HEK293 (cell line): ENCODE results near the gene TSHR.

ENCODE experiments used
- CTCF ChIA-PET: fragments of 350-600 bp; formaldehyde crosslinking; extraction: SDS; loops from one replicate; lab custom pipeline; 2021; ENCODE audit warnings: antibody characterized with exemption; lab: Yijun Ruan, JAX
- POLR2A ChIA-PET: fragments of 300-600 bp; formaldehyde crosslinking; extraction: SDS; loops from one replicate; lab custom pipeline; 2020; ENCODE audit warnings: antibody characterized with exemption, inconsistent platforms; lab: Yijun Ruan, JAX
- H3K27ac ChIP-seq: fragments of 200-500 bp; sonication (Bioruptor generic); 2 replicates; pipeline ENCODE4 v1.5.1; 2014; ENCODE audit warnings: low read depth, low read length, control low read depth, inconsistent platforms; ENCODE audit errors: extremely low read depth
- H3K36me3 ChIP-seq, 2 experiments: fragments of 200-500 bp in 1 of 2; sonication (Bioruptor generic) in 1 of 2; 1 replicate in 1 of 2; 2 replicates in 1 of 2; pipeline ENCODE4 v1.5.1; 2014 to 2017; ENCODE audit warnings: inconsistent platforms in 2 of 2, low read length in 2 of 2; ENCODE audit not compliant: control insufficient read depth in 2 of 2, insufficient read depth in 1 of 2
- H3K4me1 ChIP-seq: fragments of 200-500 bp; sonication (Bioruptor generic); 2 replicates; pipeline ENCODE4 v1.5.1; 2014; ENCODE audit warnings: mild to moderate bottlenecking, low read length, inconsistent platforms; ENCODE audit not compliant: control insufficient read depth, insufficient read depth
- H3K4me3 ChIP-seq: 2 replicates; pipeline ENCODE4 v1.5.1; 2011; ENCODE audit warnings: low read depth, mild to moderate bottlenecking, control low read depth, low read length, moderate library complexity
- H3K9me3 ChIP-seq: fragments of 200-500 bp; sonication (Bioruptor generic); 2 replicates; pipeline ENCODE4 v1.5.1; 2014; ENCODE audit warnings: low read depth, low read length, inconsistent platforms; ENCODE audit not compliant: control insufficient read depth, insufficient read depth
- KLF9 ChIP-seq: fragments of 450-650 bp; formaldehyde crosslinking; IDR thresholded peaks from 2 replicates; pipeline ENCODE4 v1.5.1; 2016; ENCODE audit warnings: missing biosample characterization, missing genetic modification characterization, low read depth
- PRDM1 ChIP-seq: fragments of 450-650 bp; formaldehyde crosslinking; IDR thresholded peaks from 2 replicates; pipeline ENCODE4; 2016; ENCODE audit warnings: missing biosample characterization, missing genetic modification characterization
- REPIN1 ChIP-seq: fragments of 450-650 bp; formaldehyde crosslinking; IDR thresholded peaks from 2 replicates; pipeline ENCODE4 v1.5.1; 2017; ENCODE audit warnings: missing biosample characterization, missing genetic modification characterization, low read depth
- ZBTB10 ChIP-seq: fragments of 450-650 bp; formaldehyde crosslinking; IDR thresholded peaks from 2 replicates; pipeline ENCODE4 v1.5.1; 2016; ENCODE audit warnings: missing biosample characterization, missing genetic modification characterization
- ZFHX2 ChIP-seq: fragments of 450-650 bp; formaldehyde crosslinking; conservative IDR thresholded peaks from 2 replicates; pipeline ENCODE4 v1.5.1; 2016; ENCODE audit warnings: missing biosample characterization, missing genetic modification characterization
- ZNF214 ChIP-seq: fragments of 450-650 bp; formaldehyde crosslinking; IDR thresholded peaks from 2 replicates; pipeline ENCODE4 v1.5.1; 2017; ENCODE audit warnings: missing biosample characterization, mild to moderate bottlenecking, missing genetic modification characterization, borderline replicate concordance
- ZNF292 ChIP-seq: fragments of 450-650 bp; formaldehyde crosslinking; IDR thresholded peaks from 2 replicates; pipeline ENCODE4 v1.5.1; 2016; ENCODE audit warnings: low read depth, missing biosample characterization, missing genetic modification characterization, borderline replicate concordance
- ZNF341 ChIP-seq: fragments of 450-650 bp; formaldehyde crosslinking; IDR thresholded peaks from 2 replicates; pipeline ENCODE4; 2016; ENCODE audit warnings: low read depth, missing biosample characterization, missing genetic modification characterization
- ZNF404 ChIP-seq: fragments of 450-650 bp; formaldehyde crosslinking; IDR thresholded peaks from 2 replicates; pipeline ENCODE4 v1.5.1; 2017; ENCODE audit warnings: missing biosample characterization, missing genetic modification characterization
- ZNF549 ChIP-seq: fragments of 450-650 bp; IDR thresholded peaks from 2 replicates; pipeline ENCODE4 v1.5.1; 2018; ENCODE audit warnings: missing biosample characterization, missing genetic modification characterization, mild to moderate bottlenecking, inconsistent platforms, moderate library complexity
- ZNF558 ChIP-seq: fragments of 450-650 bp; formaldehyde crosslinking; IDR thresholded peaks from 2 replicates; pipeline ENCODE4 v1.5.1; 2016; ENCODE audit warnings: missing biosample characterization, missing genetic modification characterization
- ZNF610 ChIP-seq: fragments of 450-650 bp; formaldehyde crosslinking; IDR thresholded peaks from 2 replicates; pipeline ENCODE4 v1.5.1; 2016; ENCODE audit warnings: missing biosample characterization, missing genetic modification characterization, borderline replicate concordance
- ZNF692 ChIP-seq: fragments of 450-650 bp; formaldehyde crosslinking; IDR thresholded peaks from 2 replicates; pipeline ENCODE4 v1.5.1; 2016; ENCODE audit warnings: missing biosample characterization, missing genetic modification characterization
- ZNF707 ChIP-seq: fragments of 450-650 bp; formaldehyde crosslinking; IDR thresholded peaks from 2 replicates; pipeline ENCODE4 v1.5.1; 2016; ENCODE audit warnings: missing biosample characterization, missing genetic modification characterization
- ZNF791 ChIP-seq: fragments of 450-650 bp; formaldehyde crosslinking; IDR thresholded peaks from 2 replicates; pipeline ENCODE4 v1.5.1; 2016; ENCODE audit warnings: missing biosample characterization, missing genetic modification characterization
- ZNF792 ChIP-seq: fragments of 450-650 bp; formaldehyde crosslinking; IDR thresholded peaks from 2 replicates; pipeline ENCODE4 v1.5.1; 2016; ENCODE audit warnings: missing biosample characterization, missing genetic modification characterization
- ZNF843 ChIP-seq: fragments of 450-650 bp; formaldehyde crosslinking; IDR thresholded peaks from 2 replicates; pipeline ENCODE4 v1.5.1; 2016; ENCODE audit warnings: missing biosample characterization, missing genetic modification characterization
- TF ChIP-seq, protein P1 (sequence below): fragments of 450-650 bp; formaldehyde crosslinking; IDR thresholded peaks from 2 replicates; pipeline ENCODE4 v1.5.1; 2017; ENCODE audit warnings: missing biosample characterization, missing genetic modification characterization
- TF ChIP-seq, protein P2 (sequence below): fragments of 450-650 bp; formaldehyde crosslinking; IDR thresholded peaks from 2 replicates; pipeline ENCODE4 v1.5.1; 2016; ENCODE audit warnings: missing biosample characterization, missing genetic modification characterization
- TF ChIP-seq, protein P3 (sequence below): fragments of 450-650 bp; formaldehyde crosslinking; IDR thresholded peaks from 2 replicates; pipeline ENCODE4 v1.5.1; 2017; ENCODE audit warnings: missing biosample characterization, missing genetic modification characterization
- TF ChIP-seq, protein P4 (sequence below): sonication (generic); formaldehyde crosslinking; IDR thresholded peaks from 2 replicates; pipeline ENCODE4 v1.8.1; 2022; ENCODE audit warnings: mild to moderate bottlenecking, moderate library complexity, missing genetic modification reagents
- TF ChIP-seq, protein P5 (sequence below): fragments of 450-650 bp; formaldehyde crosslinking; IDR thresholded peaks from 2 replicates; pipeline ENCODE4 v1.5.1; 2017; ENCODE audit warnings: missing biosample characterization, missing genetic modification characterization

The TSHR gene

DNA sequence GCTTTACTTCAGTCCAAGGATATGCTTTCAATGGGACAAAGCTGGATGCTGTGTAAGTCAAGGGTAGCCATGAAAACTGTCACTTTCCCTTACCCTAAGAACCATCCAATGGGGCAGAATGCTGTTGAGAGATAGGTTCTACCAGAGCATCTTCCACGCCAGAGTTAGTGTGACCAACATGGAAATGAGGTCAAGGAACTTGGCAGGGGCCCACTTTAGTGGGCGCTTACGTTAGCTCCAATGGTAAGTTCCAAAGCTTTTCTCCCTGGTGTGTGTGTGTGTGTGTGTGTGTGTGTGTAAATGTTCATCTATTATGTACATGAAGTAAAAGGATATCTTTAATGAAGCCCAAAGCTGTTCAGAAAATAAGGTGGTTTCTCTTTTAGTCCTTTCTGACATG is 141.2 kb downstream of the TSHR start:
- ChIA-PET CTCF (interaction anchor here (0.9 kb wide), 1 partner anchor 67 kb away, joined by 3 read pairs; no protein-coding TSS in a partner anchor), POLR2A (interaction anchor here (0.5 kb wide), 1 partner anchor 70 kb away, joined by 3 read pairs; no protein-coding TSS in a partner anchor)
- Histone ChIP-seq H3K27ac (no peak overlapping the region), H3K9me3 (no peaks in the 10 kb centered on the region), H3K36me3 (no peaks in the 10 kb centered on the region), H3K4me1 (no peaks in the 10 kb centered on the region), H3K4me3 (no peak overlapping the region)
- no peak for TF ChIP-seq REPIN1 (tag by site-specific recombination)
- no peak for TF ChIP-seq ZFHX2 (tag by site-specific recombination)
- TF ChIP-seq ZNF404 (tag by site-specific recombination), result no peak
- TF ChIP-seq, protein P1, sequence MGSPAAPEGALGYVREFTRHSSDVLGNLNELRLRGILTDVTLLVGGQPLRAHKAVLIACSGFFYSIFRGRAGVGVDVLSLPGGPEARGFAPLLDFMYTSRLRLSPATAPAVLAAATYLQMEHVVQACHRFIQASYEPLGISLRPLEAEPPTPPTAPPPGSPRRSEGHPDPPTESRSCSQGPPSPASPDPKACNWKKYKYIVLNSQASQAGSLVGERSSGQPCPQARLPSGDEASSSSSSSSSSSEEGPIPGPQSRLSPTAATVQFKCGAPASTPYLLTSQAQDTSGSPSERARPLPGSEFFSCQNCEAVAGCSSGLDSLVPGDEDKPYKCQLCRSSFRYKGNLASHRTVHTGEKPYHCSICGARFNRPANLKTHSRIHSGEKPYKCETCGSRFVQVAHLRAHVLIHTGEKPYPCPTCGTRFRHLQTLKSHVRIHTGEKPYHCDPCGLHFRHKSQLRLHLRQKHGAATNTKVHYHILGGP, result no peak
- TF ChIP-seq ZNF707 (tag by site-specific recombination), result no peak
- TF ChIP-seq ZNF558 (tag by site-specific recombination), result no peak
- no peak for TF ChIP-seq ZNF792
- TF ChIP-seq ZNF610 (tag by site-specific recombination), result no peak
- no peak for TF ChIP-seq ZNF692 (tag by site-specific recombination)
- TF ChIP-seq ZNF292 (tag by site-specific recombination), result no peak
- TF ChIP-seq, protein P2, sequence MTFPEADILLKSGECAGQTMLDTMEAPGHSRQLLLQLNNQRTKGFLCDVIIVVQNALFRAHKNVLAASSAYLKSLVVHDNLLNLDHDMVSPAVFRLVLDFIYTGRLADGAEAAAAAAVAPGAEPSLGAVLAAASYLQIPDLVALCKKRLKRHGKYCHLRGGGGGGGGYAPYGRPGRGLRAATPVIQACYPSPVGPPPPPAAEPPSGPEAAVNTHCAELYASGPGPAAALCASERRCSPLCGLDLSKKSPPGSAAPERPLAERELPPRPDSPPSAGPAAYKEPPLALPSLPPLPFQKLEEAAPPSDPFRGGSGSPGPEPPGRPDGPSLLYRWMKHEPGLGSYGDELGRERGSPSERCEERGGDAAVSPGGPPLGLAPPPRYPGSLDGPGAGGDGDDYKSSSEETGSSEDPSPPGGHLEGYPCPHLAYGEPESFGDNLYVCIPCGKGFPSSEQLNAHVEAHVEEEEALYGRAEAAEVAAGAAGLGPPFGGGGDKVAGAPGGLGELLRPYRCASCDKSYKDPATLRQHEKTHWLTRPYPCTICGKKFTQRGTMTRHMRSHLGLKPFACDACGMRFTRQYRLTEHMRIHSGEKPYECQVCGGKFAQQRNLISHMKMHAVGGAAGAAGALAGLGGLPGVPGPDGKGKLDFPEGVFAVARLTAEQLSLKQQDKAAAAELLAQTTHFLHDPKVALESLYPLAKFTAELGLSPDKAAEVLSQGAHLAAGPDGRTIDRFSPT (tag by site-specific recombination), result no peak
- no peak for TF ChIP-seq ZNF791 (tag by site-specific recombination)
- TF ChIP-seq, protein P3, sequence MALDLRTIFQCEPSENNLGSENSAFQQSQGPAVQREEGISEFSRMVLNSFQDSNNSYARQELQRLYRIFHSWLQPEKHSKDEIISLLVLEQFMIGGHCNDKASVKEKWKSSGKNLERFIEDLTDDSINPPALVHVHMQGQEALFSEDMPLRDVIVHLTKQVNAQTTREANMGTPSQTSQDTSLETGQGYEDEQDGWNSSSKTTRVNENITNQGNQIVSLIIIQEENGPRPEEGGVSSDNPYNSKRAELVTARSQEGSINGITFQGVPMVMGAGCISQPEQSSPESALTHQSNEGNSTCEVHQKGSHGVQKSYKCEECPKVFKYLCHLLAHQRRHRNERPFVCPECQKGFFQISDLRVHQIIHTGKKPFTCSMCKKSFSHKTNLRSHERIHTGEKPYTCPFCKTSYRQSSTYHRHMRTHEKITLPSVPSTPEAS (tag by site-specific recombination), result no peak
- no peak for TF ChIP-seq ZNF843
- TF ChIP-seq ZNF549 (tag by site-specific recombination), result no peak
- TF ChIP-seq, protein P4, sequence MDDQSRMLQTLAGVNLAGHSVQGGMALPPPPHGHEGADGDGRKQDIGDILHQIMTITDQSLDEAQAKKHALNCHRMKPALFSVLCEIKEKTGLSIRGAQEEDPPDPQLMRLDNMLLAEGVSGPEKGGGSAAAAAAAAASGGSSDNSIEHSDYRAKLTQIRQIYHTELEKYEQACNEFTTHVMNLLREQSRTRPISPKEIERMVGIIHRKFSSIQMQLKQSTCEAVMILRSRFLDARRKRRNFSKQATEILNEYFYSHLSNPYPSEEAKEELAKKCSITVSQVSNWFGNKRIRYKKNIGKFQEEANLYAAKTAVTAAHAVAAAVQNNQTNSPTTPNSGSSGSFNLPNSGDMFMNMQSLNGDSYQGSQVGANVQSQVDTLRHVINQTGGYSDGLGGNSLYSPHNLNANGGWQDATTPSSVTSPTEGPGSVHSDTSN (CRISPR knock-in tag), result no peak
- no peak for TF ChIP-seq PRDM1 (tag by site-specific recombination)
- TF ChIP-seq ZNF341 (tag by site-specific recombination), result no peak
- TF ChIP-seq KLF9 (tag by site-specific recombination), result no peak

- H3K27ac ChIP-seq, result no peak overlapping the region
- ChIA-PET CTCF (interaction anchor here (0.6 to 0.7 kb wide), 2 partner anchors 21 to 108 kb away, joined by 3 read pairs; no protein-coding TSS in a partner anchor), POLR2A (no interaction called here)
- no peaks in the 10 kb centered on the region for H3K36me3 ChIP-seq
- no peak overlapping the region for H3K4me3 ChIP-seq
- no peaks in the 10 kb centered on the region for H3K4me1 ChIP-seq
- no peaks in the 10 kb centered on the region for H3K9me3 ChIP-seq
- no peak for TF ChIP-seq ZNF214 (tag by site-specific recombination)
- no peak for TF ChIP-seq ZBTB10
- TF ChIP-seq, protein P5, sequence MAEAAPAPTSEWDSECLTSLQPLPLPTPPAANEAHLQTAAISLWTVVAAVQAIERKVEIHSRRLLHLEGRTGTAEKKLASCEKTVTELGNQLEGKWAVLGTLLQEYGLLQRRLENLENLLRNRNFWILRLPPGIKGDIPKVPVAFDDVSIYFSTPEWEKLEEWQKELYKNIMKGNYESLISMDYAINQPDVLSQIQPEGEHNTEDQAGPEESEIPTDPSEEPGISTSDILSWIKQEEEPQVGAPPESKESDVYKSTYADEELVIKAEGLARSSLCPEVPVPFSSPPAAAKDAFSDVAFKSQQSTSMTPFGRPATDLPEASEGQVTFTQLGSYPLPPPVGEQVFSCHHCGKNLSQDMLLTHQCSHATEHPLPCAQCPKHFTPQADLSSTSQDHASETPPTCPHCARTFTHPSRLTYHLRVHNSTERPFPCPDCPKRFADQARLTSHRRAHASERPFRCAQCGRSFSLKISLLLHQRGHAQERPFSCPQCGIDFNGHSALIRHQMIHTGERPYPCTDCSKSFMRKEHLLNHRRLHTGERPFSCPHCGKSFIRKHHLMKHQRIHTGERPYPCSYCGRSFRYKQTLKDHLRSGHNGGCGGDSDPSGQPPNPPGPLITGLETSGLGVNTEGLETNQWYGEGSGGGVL (tag by site-specific recombination), result no peak
Observed at GRCh38 chr14:81102217-81102616, 146.8 kb downstream of the TSHR start.
